Peyer's patch (tissue), 4 donors: Measurements from ENCODE around the gene ATP8A1.

Source experiments
- CTCF ChIP-seq, 6 experiments: fragments of 450-650 bp in 4 of 6; fragments of 200-600 bp in 2 of 6; sonication (generic) in 1 of 6; IDR thresholded peaks; one replicate each; pipeline ENCODE4 v1.5.1; 2017 to 2019; ENCODE audit warnings: antibody characterized with exemption in 6 of 6, mild to moderate bottlenecking in 3 of 6, moderate library complexity in 1 of 6
- POLR2A ChIP-seq, 2 donors: fragments of 450-650 bp; IDR thresholded peaks; one replicate each; pipeline ENCODE4 v1.5.1; 2017; ENCODE audit warnings: antibody characterized with exemption in 2 of 2, mild to moderate bottlenecking in 2 of 2, moderate library complexity in 2 of 2

- TF ChIP-seq CTCF (IDR thresholded peaks at IDR 0.05) (no peak), POLR2A (IDR thresholded peaks at IDR 0.05) (no peak)
Observed at GRCh38 chr4:42510225-42510624, 146.7 kb downstream of the ATP8A1 start.
